Kidney glomerular epithelial cell (primary cell): ENCODE results near the gene ARHGAP18.
A peak's percentile ranks its signal among the peaks of the same experiment; 100 is the strongest.

Source experiments
- DNase-seq: peaks from one replicate; lab custom pipeline; 2025; lab: John Stamatoyannopoulos, UW

ARHGAP18 gene

DNA sequence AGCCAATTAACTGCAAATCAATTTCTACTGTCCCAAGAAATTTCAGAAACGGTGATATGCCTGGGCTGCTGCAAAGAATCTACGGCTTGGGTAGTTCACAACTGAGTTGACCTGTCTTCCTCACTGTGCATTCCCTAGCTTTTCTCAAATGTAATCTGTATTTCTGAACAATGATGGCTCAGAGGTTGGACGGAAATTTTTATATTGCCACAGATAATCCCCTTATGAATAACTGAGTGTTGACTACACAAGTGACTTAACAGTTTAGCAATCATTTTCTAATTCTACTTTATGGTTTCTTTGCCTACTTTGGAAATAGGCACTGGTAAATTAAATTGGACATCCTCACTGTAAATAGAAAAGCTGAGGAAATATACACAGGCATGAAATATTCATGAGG, 94.5 kb downstream of the ARHGAP18 start:
- no peak for DNase-seq

GRCh38 chr6:129615020-129615419, 95.0 kb downstream of the ARHGAP18 start:
- DNase-seq: no peak

GRCh38 chr6:129614464-129614863, 95.5 kb downstream of the ARHGAP18 start:
- DNase-seq: no peak

GRCh38 chr6:129612440-129612839, 97.5 kb downstream of the ARHGAP18 start:
- no peak for DNase-seq

- DNase-seq: no peak
Measured at GRCh38 chr6:129609635-129610034, 100.3 kb downstream of the ARHGAP18 start.

DNA sequence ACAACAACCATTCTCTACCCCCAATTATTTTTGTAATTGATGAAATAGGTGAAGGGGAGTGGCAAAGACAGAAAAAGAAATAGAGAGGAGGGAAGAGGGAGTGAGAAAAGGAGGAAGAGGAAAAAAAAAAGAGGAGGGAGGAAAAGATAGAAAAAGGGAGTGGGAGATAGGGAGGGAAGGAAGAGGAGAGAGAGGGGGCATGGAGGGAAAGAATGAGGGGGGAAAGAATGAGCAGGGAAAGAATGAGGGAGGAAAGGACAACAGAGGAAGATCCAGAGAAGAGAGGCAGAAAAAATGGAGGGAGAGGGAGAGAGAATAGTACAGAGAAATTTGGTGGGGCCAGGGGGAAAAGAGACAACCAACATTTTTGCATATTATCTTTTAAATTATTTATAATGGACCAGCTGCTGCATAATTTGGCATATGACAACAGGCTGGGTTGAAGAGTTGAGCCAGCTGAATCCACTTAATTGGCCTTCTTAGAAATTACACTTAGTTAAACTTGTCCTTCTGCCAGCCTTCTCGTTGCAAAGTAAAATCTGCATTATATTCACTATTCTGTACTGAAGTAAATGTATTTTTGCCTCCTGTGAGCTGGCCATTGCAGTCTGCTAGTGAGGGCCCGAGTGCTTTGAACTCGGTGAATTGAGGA, 101.0 kb downstream of the ARHGAP18 start:
- DNase-seq: no peak

GRCh38 chr6:129607581-129608186, 102.3 kb downstream of the ARHGAP18 start:
- peak; percentile 5 for DNase-seq

DNA sequence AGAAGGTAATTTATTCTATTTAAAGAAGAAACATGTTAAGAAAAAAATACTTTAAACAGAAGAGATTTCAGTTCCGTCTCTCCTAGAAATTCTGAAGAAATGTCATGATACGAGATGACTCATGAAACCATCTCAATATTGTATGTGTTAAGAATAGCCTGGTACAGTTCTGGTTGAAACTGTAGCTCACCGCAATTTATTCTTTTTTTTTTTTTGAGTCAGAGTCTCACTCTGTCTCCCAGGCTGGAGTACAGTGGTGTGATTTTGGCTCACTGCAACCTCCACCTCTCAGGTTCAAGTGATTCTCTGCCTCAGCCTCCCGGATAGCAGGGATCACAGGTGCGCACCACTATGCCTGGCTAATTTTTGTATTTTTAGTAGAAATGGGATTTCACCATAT, 103.3 kb downstream of the ARHGAP18 start:
- DNase-seq: no peak

DNA sequence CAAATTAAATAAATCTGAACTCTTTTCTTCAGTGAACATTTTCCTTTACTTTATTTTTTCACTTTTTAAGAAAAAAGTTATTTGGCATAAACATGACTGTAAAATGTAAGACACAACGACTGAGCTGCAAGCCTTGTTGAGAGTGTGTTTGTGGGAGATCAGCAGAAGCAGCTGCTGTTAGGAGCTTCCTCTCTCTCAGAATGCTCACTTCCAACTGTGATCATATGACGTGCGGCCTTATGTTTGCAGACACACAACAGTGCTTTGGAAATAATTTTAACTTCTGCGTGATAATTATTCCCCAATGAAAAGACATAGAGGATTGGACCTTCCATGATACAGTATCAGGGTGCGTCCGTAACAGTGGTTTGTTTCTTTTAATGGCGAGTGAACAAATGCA, 104.0 kb downstream of the ARHGAP18 start:
- no peak for DNase-seq

- no peak for DNase-seq
Measured at GRCh38 chr6:129605095-129605494, 104.9 kb downstream of the ARHGAP18 start.

DNA sequence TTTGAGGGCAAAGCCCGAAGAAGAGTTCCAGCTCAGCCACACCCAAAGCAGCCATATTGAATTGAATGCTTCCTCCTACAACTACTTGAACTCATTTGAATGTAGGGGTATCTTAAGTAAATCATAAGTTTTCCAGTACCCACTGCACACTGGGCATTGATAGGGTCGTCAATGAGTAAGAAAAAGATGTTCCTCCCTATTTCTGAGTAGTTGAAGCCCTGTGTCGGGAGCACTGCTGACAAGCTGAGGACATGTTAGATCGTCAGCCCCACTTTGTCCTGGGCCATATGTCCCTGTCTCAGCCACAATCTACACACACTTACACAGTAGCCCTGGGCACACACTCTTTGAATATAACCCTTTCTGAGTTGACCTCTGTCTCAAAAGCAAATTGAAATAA, 105.7 kb downstream of the ARHGAP18 start:
- DNase-seq: no peak

- DNase-seq: no peak
Measured at GRCh38 chr6:129603741-129604140, 106.2 kb downstream of the ARHGAP18 start.

DNA sequence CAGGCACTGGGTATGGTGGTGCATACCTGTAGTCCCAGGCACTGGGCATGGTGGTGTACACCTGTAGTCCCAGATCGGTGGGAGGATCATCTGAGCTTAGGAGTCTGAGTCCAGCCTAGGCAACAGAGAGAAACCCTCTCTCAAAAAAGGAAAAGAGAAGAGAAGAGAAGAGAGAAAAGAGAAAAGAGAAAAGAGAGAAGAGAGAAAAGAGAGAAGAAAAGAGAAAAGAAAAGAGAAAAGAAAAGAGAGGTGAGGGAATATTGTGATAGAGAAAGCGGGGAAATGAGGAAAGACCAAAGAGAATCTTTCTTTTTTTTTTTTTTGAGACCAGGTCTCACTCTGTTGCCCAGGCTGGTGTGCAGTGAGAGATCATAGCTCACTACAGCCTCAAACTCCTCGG, 108.7 kb downstream of the ARHGAP18 start:
- no peak for DNase-seq

DNA sequence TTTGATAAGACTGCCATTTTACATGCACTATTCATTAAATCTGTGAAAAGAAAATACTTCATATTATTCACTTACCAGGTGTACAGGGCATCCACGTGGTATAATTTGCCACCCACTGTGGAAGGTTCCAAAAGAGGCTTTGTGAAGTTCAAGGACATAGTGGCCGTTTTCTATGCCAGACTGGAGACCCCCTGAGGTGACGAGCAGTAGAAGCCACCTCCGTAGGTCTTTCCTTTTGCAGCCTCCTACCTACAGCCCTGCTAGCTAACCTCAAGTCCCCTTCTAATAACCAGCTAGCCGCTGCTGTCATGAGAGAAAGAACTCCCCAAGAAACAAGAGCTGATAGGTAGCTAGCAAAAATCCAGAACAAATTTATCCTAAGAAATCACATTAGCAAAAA, 110.5 kb downstream of the ARHGAP18 start:
- no peak for DNase-seq

GRCh38 chr6:129598244-129599187, 111.5 kb downstream of the ARHGAP18 start:
- peak; percentile 54 for DNase-seq

GRCh38 chr6:129597023-129597713, 112.8 kb downstream of the ARHGAP18 start:
- no peak for DNase-seq

DNA sequence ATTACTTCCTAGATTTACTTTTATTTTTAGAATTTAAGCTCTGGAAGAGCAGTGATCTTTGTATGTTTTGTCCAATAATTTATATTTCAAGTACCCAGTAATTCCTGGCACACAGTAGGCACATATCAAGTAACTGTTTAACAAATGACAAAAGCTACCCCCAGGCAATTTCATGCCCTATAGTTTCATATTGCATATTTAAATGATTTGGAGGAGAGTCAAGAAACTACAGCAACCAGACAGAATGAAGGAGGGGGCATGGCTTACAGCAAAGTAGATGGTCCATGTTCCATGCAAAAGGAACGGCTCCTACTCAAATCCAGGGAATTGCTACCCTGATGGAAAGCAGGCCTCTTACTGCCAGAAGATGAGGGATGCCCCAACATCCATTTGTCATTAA, 113.5 kb downstream of the ARHGAP18 start:
- DNase-seq: no peak

DNA sequence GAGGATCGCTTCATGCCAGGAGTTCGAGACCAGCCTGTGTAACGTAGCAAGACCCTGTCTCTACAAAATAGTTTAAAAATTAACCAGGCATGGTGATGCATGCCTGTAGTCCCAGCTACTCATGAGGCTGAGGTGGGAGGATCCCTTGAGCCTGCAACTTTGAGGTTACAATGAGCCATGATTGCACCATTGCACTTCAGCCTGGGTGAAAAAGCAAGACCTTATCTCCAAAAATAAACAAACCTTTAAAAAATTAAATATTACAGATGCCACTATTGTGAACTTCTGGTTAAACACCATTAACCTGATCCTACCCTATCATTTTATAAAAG, 116.8 kb downstream of the ARHGAP18 start:
- no peak for DNase-seq

DNA sequence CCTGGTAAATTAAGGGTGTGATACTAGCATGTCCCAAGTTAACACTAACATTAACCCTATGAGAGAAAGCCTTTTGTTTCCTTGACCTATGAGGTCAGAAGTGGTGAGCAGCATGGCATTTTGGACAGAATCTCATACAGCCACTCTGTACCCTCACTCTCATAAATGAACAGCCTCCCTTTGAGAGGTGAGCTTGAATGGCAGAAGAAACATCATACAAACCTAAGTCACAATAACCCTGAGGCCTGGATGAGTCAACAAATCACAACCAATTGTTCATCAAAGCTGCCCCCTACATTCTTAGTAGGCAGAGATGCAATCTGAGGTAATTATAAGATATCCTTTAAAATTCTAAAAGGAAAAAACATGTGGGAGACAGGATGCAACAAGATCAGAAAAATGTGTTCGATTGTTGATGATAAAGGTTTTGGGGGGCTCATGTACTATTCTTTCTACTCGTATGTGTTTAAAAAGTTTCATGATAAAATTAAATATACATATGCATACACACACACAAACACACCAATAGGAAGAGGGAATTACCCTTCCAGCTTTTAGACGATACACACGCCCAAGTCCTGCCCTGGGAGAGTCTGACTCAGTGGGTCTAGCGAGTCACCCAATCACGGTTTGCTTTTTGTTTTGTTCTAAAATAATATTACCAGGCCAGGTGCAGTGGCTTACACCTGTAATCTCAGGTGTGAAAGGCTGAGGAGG, 117.3 kb downstream of the ARHGAP18 start:
- DNase-seq: no peak

GRCh38 chr6:129590408-129591022, 119.5 kb downstream of the ARHGAP18 start:
- DNase-seq: peak; percentile 23

DNA sequence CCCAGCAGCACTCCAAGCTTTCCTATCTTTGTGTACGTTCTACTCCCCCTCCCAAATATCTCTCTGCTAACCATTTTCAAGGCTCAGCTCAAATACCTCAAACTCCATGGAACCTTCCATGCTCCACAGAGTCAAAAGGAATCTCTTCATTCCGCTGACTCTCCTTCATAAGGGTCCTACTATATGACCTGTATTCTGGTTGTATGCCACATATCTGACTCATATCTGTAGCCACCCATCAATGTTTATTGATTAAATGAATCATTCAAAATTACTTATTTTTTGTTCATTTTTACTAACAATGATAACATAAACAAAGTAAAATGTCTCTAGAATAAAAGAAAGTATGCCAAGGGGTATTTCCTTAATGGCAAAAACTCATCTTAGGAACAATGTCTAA, 123.2 kb downstream of the ARHGAP18 start:
- DNase-seq: no peak
